ENCODE results near the gene GALNT2.

DNA sequence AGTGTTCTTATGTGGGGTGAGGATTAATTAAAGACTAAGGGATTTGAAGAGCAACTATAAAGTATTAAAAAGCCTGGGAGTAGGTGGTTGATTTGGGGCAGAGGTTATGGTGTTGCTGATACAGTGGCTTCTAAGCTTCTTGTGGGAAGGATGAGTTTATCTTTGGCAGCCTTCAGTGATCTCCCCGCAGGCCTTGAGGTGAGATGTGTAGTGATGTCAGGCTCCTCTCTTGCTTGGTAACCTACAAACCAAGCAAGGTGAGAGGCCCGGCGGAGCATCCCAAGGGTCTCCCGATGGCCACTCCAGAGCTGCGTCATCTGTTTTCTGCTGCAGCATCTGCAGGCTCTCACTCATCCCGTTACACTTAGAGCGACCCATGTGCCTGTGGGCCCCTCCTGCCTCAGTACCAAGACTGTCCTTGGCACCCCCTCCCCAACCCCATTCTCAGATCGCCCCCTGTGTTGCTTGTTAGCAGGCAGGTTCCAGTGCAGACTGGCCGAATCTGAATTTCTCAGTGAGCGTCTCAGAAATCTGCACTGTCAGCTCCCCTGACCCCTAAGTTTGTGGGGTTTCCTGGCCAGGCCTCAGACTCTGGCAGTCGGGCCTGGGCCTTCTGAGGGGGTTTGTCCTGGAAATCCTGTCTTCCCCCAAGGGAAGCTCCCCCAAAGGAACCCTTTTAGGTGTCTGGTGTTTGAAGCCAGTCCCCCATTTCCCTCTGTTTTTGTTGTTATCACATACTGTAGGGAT, 77.9 kb downstream of the GALNT2 start:
- TF ChIP-seq, protein P1, sequence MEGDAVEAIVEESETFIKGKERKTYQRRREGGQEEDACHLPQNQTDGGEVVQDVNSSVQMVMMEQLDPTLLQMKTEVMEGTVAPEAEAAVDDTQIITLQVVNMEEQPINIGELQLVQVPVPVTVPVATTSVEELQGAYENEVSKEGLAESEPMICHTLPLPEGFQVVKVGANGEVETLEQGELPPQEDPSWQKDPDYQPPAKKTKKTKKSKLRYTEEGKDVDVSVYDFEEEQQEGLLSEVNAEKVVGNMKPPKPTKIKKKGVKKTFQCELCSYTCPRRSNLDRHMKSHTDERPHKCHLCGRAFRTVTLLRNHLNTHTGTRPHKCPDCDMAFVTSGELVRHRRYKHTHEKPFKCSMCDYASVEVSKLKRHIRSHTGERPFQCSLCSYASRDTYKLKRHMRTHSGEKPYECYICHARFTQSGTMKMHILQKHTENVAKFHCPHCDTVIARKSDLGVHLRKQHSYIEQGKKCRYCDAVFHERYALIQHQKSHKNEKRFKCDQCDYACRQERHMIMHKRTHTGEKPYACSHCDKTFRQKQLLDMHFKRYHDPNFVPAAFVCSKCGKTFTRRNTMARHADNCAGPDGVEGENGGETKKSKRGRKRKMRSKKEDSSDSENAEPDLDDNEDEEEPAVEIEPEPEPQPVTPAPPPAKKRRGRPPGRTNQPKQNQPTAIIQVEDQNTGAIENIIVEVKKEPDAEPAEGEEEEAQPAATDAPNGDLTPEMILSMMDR (IDR thresholded peaks at IDR 0.05) = no peak
- no peak for TF ChIP-seq POLR2A (IDR thresholded peaks at IDR 0.05)
- TF ChIP-seq EP300 (IDR thresholded peaks at IDR 0.05) = no peak

Data from tibial nerve (tissue), 4 donors.